MCF 10A (cell line): ENCODE data around the gene OR1J4. TPM values are rescaled to one million over a fixed set of nuclear protein-coding genes. Genes with fewer than 3 reads are reported as not detected.

Experiments
- BruUV-seq: library from RNA; stranded (reverse); fragments of 400-500 nt; replicated peaks from 2 replicates; lab custom pipeline; 2021; lab: Mats Ljungman, UMichigan
- CTCF ChIA-PET: fragments of 300-600 bp; sonication (Branson Sonifier 250); formaldehyde crosslinking; extraction: SDS; loops from one replicate; lab custom pipeline; 2021; ENCODE audit warnings: antibody characterized with exemption, inconsistent platforms; lab: Yijun Ruan, JAX
- POLR2A ChIA-PET: fragments of 300-600, 350-650 bp; sonication (Branson Sonifier 250); formaldehyde crosslinking; extraction: SDS; loops from one replicate; lab custom pipeline; 2020; ENCODE audit warnings: antibody characterized with exemption, inconsistent platforms; lab: Yijun Ruan, JAX
- DNase-seq: peaks from one replicate; pipeline ENCODE4 v3.0.0-alpha.2; 2018; ENCODE audit not compliant: unreplicated experiment
- H3K27ac Mint-ChIP-seq: one replicate; pipeline ENCODE4 v1.8.0; 2022; ENCODE audit warnings: mild to moderate bottlenecking, low read depth, mixed read lengths; ENCODE audit not compliant: unreplicated experiment
- H3K27me3 Mint-ChIP-seq: one replicate; pipeline ENCODE4 v1.8.0; 2022; ENCODE audit warnings: mixed read lengths; ENCODE audit not compliant: insufficient read depth, unreplicated experiment
- H3K36me3 Mint-ChIP-seq: one replicate; pipeline ENCODE4 v1.8.0; 2022; ENCODE audit warnings: mild to moderate bottlenecking, moderate library complexity, mixed read lengths; ENCODE audit not compliant: insufficient read depth, unreplicated experiment
- H3K4me1 Mint-ChIP-seq: one replicate; pipeline ENCODE4 v1.8.0; 2022; ENCODE audit warnings: mixed read lengths; ENCODE audit not compliant: insufficient read depth, unreplicated experiment
- H3K4me3 Mint-ChIP-seq: one replicate; pipeline ENCODE4 v1.8.0; 2022; ENCODE audit warnings: mild to moderate bottlenecking, moderate library complexity, mixed read lengths; ENCODE audit not compliant: unreplicated experiment
- H3K9me3 Mint-ChIP-seq: one replicate; pipeline ENCODE4 v1.8.0; 2022; ENCODE audit warnings: mixed read lengths; ENCODE audit not compliant: unreplicated experiment
- CTCF ChIP-seq: fragments of 200-600 bp; IDR thresholded peaks from one replicate; pipeline ENCODE4 v1.8.0; 2022; ENCODE audit warnings: antibody characterized with exemption, mild to moderate bottlenecking; ENCODE audit not compliant: unreplicated experiment
- intact Hi-C: fragments of 100-400 bp; cut with micrococcal nuclease; formaldehyde crosslinking; loops from 2 replicates; pipeline ENCODE4 v1.14.1; 2022
- total RNA-seq: library from RNA; stranded (reverse); gene quantifications from 2 replicates; pipeline ENCODE4 v1.2.3, GENCODE V29; 2022

Gene OR1J4
- total RNA-seq, 1 experiment from 2014 or later = not detected

DNA sequence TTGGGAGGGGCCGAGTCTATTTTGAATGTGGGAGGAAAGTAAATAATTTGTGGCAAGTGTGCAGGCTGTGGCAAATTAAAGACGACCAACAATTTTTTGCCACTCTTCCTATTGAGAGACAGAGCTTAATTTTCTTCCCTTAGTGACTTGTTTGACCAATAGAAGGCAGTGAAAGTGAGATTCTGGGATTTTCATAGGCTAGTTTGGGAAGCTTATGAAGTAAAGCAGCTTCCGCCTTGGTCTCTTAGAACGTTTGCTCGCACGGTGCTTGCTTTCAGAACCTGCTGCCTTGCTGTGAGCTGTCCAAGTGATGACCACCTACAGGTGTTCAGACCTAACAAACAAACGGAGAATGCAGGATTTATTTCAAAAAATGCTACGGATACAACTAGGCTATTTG is 27.3 kb downstream of the OR1J4 start:
- Mint-ChIP-seq H3K27ac (no peak overlapping the region), H3K4me1 (no peaks in the 10 kb centered on the region), H3K27me3 (peaks cover 24% of the 10 kb centered on the region), H3K9me3 (no peaks in the 10 kb centered on the region), H3K36me3 (no peaks in the 10 kb centered on the region), H3K4me3 (no peak overlapping the region)
- intact Hi-C loops = no loop called here
- no TSS peak for BruUV-seq
- no peak for TF ChIP-seq CTCF
- CTCF ChIA-PET = no interaction called here
- DNase-seq = no peak
- POLR2A ChIA-PET = no interaction called here

GRCh38 chr9:122551371-122551770 is 32.4 kb downstream of the OR1J4 start:
- H3K27ac Mint-ChIP-seq = no peak overlapping the region
- POLR2A ChIA-PET = interaction anchor here (0.5 to 0.9 kb wide), 3 partner anchors 29 to 277 kb away, joined by 3 to 4 read pairs (median 3); no protein-coding TSS in a partner anchor
- CTCF ChIA-PET = interaction anchor here (0.6 to 1.4 kb wide), 5 partner anchors 10 to 261 kb away, joined by 3 to 5 read pairs (median 3); no protein-coding TSS in a partner anchor
- intact Hi-C loops = no loop called here
- TF ChIP-seq CTCF = no peak
- H3K4me1 Mint-ChIP-seq = peaks cover 6% of the 10 kb centered on the region
- no TSS peak for BruUV-seq
- no peaks in the 10 kb centered on the region for H3K9me3 Mint-ChIP-seq
- DNase-seq = peak; percentile 29
- H3K4me3 Mint-ChIP-seq = no peak overlapping the region
- no peaks in the 10 kb centered on the region for H3K36me3 Mint-ChIP-seq
- peaks cover 43% of the 10 kb centered on the region for H3K27me3 Mint-ChIP-seq

- Mint-ChIP-seq H3K36me3 (no peaks in the 10 kb centered on the region), H3K27me3 (peaks cover 43% of the 10 kb centered on the region), H3K4me1 (peaks cover 6% of the 10 kb centered on the region), H3K9me3 (no peaks in the 10 kb centered on the region), H3K27ac (no peak within 1 kb of the TSS), H3K4me3 (no peak within 1 kb of the TSS)
- no peak for DNase-seq
- intact Hi-C loops = no loop called here
- CTCF ChIA-PET = interaction anchor here (0.6 to 0.7 kb wide), 3 partner anchors 71 to 297 kb away, joined by 3 to 4 read pairs (median 3); no protein-coding TSS in a partner anchor
- TF ChIP-seq CTCF = no peak
- BruUV-seq = no TSS peak
- POLR2A ChIA-PET = no interaction called here
Measured at GRCh38 chr9:122552812-122553211, 33.9 kb downstream of the OR1J4 start, which contains the start of gene OR1N2. Gene OR1N2 (plus strand): TSS chr9:122553112. CDS start chr9:122553212, 100 bp downstream.

GRCh38 chr9:122561446-122561845 is 42.5 kb downstream of the OR1J4 start:
- intact Hi-C loops = no loop called here
- H3K9me3 Mint-ChIP-seq = no peaks in the 10 kb centered on the region
- H3K27me3 Mint-ChIP-seq = peaks cover 26% of the 10 kb centered on the region

More at GRCh38 chr9:122561446-122561845, 42.5 kb downstream of the OR1J4 start:
- CTCF ChIA-PET = no interaction called here
- Mint-ChIP-seq H3K4me3 (no peak overlapping the region), H3K36me3 (no peaks in the 10 kb centered on the region), H3K27ac (no peak overlapping the region), H3K4me1 (no peaks in the 10 kb centered on the region)
- no peak for TF ChIP-seq CTCF
- BruUV-seq = no TSS peak
- POLR2A ChIA-PET = no interaction called here
- no peak for DNase-seq
